KMS-11 (cell line): ENCODE results near the gene ADGRF1.

ENCODE experiments used
- H2AFZ ChIP-seq: fragments of 200-600 bp; sonication (generic); 2 replicates; pipeline ENCODE4 v1.6.1; 2016; ENCODE audit warnings: antibody characterized with exemption, mixed run types, low read depth
- H3K27ac ChIP-seq: fragments of 200-600 bp; sonication (generic); 2 replicates; pipeline ENCODE4 v1.6.1; 2016; ENCODE audit warnings: mild to moderate bottlenecking, mixed run types
- H3K27me3 ChIP-seq: fragments of 200-600 bp; sonication (generic); 2 replicates; pipeline ENCODE4 v1.6.1; 2017; ENCODE audit warnings: mild to moderate bottlenecking, low read depth, mixed run types, moderate library complexity; ENCODE audit not compliant: insufficient read depth
- H3K36me3 ChIP-seq: fragments of 200-600 bp; sonication (generic); 2 replicates; pipeline ENCODE4 v1.6.1; 2017; ENCODE audit warnings: mild to moderate bottlenecking, mixed run types; ENCODE audit not compliant: insufficient read depth
- H3K4me1 ChIP-seq: fragments of 200-600 bp; sonication (generic); 2 replicates; pipeline ENCODE4 v1.6.1; 2016; ENCODE audit warnings: mild to moderate bottlenecking, low read depth, mixed run types; ENCODE audit not compliant: poor library complexity, severe bottlenecking
- H3K4me2 ChIP-seq: fragments of 200-600 bp; sonication (generic); 2 replicates; pipeline ENCODE4 v1.7.0; 2016; ENCODE audit warnings: mild to moderate bottlenecking, mixed run types
- H3K4me3 ChIP-seq: fragments of 200-600 bp; sonication (generic); IDR thresholded peaks from 2 replicates; pipeline ENCODE4 v1.6.1; 2017; ENCODE audit warnings: low read depth, low read length, mixed read lengths; ENCODE audit not compliant: insufficient read depth
- H3K79me2 ChIP-seq: fragments of 200-600 bp; sonication (generic); 2 replicates; pipeline ENCODE4 v1.6.1; 2016; ENCODE audit warnings: low read depth, mixed run types; ENCODE audit not compliant: insufficient read depth
- H3K9ac ChIP-seq: fragments of 200-600 bp; sonication (generic); 2 replicates; pipeline ENCODE4 v1.6.1; 2016; ENCODE audit warnings: mild to moderate bottlenecking, mixed run types
- H4K20me1 ChIP-seq: fragments of 200-600 bp; sonication (generic); 2 replicates; pipeline ENCODE4 v1.6.1; 2016; ENCODE audit warnings: mild to moderate bottlenecking, mixed run types; ENCODE audit not compliant: insufficient read depth
- TF ChIP-seq, protein P1 (sequence below): fragments of 200-600 bp; sonication (generic); conservative IDR thresholded peaks from 2 replicates; pipeline ENCODE4 v1.6.1; 2017; ENCODE audit warnings: low read depth, mild to moderate bottlenecking, antibody characterized with exemption, low read length, moderate library complexity, mixed read lengths

Gene ADGRF1

DNA sequence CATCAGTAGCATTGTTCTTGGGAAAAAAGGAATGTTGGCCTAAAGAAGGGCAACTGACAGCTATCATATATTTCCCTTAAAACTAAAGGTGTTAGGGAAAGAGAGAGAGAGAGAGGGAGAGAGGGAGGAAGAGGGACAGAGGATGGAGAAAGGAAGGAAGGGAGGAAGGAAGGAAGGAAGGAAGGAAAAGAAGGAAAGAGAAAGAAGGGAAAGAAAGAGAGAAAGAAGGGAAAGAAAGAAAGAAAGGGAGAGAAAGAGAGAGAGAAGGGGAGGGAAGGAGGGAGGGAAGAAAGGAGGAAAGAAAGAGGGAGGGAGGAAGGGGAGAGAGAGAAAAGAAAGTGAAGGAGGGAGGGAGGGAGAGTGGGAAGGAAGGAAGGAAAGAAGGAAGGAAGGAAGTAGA is 82.7 kb downstream of the ADGRF1 start:
- H3K79me2 ChIP-seq = no peaks in the 10 kb centered on the region
- no peaks in the 10 kb centered on the region for H3K27me3 ChIP-seq
- H4K20me1 ChIP-seq = no peaks in the 10 kb centered on the region
- no peak overlapping the region for H3K4me3 ChIP-seq
- H3K4me1 ChIP-seq = peaks cover 9% of the 10 kb centered on the region
- H3K27ac ChIP-seq = no peak overlapping the region
- H3K9ac ChIP-seq = no peak overlapping the region
- H3K36me3 ChIP-seq = no peaks in the 10 kb centered on the region
- TF ChIP-seq, protein P1, sequence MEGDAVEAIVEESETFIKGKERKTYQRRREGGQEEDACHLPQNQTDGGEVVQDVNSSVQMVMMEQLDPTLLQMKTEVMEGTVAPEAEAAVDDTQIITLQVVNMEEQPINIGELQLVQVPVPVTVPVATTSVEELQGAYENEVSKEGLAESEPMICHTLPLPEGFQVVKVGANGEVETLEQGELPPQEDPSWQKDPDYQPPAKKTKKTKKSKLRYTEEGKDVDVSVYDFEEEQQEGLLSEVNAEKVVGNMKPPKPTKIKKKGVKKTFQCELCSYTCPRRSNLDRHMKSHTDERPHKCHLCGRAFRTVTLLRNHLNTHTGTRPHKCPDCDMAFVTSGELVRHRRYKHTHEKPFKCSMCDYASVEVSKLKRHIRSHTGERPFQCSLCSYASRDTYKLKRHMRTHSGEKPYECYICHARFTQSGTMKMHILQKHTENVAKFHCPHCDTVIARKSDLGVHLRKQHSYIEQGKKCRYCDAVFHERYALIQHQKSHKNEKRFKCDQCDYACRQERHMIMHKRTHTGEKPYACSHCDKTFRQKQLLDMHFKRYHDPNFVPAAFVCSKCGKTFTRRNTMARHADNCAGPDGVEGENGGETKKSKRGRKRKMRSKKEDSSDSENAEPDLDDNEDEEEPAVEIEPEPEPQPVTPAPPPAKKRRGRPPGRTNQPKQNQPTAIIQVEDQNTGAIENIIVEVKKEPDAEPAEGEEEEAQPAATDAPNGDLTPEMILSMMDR = no peak
- H3K4me2 ChIP-seq = no peak overlapping the region
- H2AFZ ChIP-seq = no peak overlapping the region

DNA sequence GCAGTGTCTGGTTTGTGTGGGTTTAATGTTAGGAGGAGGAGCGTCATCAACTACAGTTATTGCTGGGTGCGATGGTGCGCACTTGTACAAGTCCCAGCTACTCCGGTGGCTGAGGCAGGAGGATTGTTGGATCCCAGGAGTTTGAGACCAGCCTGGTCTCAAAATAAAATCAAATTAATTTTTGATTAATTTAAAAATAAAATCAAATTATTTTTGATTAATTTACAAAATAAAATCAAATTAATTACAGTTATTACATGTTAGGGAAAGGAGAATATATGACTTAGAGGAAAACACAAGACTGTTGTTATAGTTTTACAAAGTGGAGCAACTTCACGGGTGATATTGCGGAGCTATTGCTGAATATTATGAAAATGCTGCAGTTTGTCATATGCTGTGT is 85.7 kb downstream of the ADGRF1 start:
- H3K36me3 ChIP-seq = no peaks in the 10 kb centered on the region
- TF ChIP-seq, protein P1 = no peak
- H2AFZ ChIP-seq = no peak overlapping the region; the same call in 1 of the 2 replicates
- H3K4me1 ChIP-seq = peaks cover 9% of the 10 kb centered on the region
- no peaks in the 10 kb centered on the region for H4K20me1 ChIP-seq
- no peak overlapping the region for H3K4me3 ChIP-seq
- H3K27me3 ChIP-seq = no peaks in the 10 kb centered on the region
- peak overlapping the region; percentile 20; the same call in 1 of the 2 replicates for H3K27ac ChIP-seq
- H3K4me2 ChIP-seq = peak overlapping the region; percentile 15; the same call in 1 of the 2 replicates
- H3K79me2 ChIP-seq = no peaks in the 10 kb centered on the region
- no peak overlapping the region for H3K9ac ChIP-seq

DNA sequence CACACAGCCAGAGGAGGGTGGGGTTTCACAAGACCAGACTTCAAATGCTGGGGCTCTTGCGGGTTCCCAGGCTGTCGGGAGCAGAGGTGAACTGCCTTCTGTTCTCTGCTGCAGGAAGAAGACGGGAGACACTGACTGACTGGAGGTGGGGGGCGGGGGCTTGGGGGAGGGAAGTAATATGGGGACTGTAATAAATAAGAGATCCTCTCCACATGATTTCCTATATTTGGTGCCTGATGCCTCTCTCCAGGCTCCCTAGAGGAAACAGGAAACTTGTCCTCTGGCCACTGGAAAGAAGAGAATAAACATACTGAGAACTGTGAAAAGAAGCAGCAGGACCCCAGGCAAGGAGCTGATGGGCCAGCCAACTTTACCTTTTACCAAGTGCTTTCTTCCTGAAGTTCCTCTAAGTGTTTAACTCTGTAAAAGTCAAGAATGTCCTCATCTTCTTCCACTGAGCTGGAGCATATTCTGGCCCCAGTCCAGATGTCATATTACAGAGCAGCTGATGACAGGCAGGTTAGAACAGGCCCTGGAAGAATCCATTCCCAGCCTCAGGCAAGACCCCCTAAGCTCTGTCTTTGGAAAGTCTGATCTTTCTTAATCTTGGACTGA is 87.2 kb downstream of the ADGRF1 start:
- Histone ChIP-seq H3K4me2 (no peak overlapping the region), H3K27ac (no peak overlapping the region), H3K4me3 (no peak overlapping the region), H2AFZ (no peak overlapping the region), H3K9ac (no peak overlapping the region), H3K27me3 (no peaks in the 10 kb centered on the region), H3K4me1 (peaks cover 9% of the 10 kb centered on the region), H3K79me2 (no peaks in the 10 kb centered on the region), H3K36me3 (no peaks in the 10 kb centered on the region), H4K20me1 (no peaks in the 10 kb centered on the region)
- TF ChIP-seq, protein P1 = no peak

DNA sequence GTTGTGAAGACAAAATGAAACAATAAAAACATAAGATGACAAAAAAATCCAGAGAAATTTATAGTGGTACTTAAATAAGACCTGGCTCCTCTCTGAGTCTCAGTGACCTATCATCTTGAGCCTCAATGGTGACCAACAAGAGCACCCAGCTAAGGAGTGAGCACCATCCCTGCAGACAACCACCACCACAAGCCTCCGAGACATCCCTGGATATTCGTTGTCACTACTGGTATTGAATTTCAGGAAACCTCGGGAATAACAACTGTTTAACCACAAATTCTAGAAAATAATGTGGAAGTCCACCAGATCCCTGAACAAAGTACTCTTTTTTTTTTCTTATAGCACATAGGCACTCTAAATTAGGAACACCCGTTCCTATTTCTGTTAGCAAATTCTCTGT is 88.2 kb downstream of the ADGRF1 start:
- H3K9ac ChIP-seq = no peak overlapping the region
- no peak overlapping the region for H3K4me2 ChIP-seq
- H3K27me3 ChIP-seq = no peaks in the 10 kb centered on the region
- no peak overlapping the region for H3K4me3 ChIP-seq
- no peaks in the 10 kb centered on the region for H3K36me3 ChIP-seq
- H2AFZ ChIP-seq = no peak overlapping the region
- H4K20me1 ChIP-seq = no peaks in the 10 kb centered on the region
- TF ChIP-seq, protein P1 = no peak
- H3K4me1 ChIP-seq = peaks cover 9% of the 10 kb centered on the region
- no peaks in the 10 kb centered on the region for H3K79me2 ChIP-seq
- H3K27ac ChIP-seq = no peak overlapping the region
